ENCODE results near the gene TEX50. TPM values are rescaled to one million over a fixed set of nuclear protein-coding genes. Genes with fewer than 3 reads are reported as not detected.
"Not testable (repeated sequence)": the region's sequence is repeated elsewhere in the genome, so short reads cannot be mapped to it uniquely, and the experiment has no call there.

The TEX50 gene
- total RNA-seq, result not detected
- polyA plus RNA-seq, result not detected
- long read RNA-seq, donor 1, result 0 reads
- long read RNA-seq, donor 2, result 0 reads
- long read RNA-seq, donor 3, result 0 reads

DNA sequence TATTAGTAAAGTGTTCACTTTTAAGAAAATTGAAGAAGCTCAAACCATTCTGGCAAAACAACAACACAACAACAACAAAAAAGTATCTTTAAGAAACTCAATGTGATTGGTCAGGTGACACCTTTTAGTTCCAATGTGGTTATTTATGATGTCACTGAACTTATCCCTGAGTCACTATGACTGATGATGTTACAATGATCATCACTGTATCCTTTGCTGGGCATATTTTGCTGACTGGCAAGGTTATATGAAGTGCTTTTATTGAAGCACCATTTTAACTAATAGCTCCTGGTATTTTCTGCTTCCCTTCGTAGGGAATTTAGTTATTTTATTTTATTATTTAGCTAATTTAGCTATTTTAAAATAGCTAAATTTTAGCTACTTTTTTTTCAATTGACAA lies at the start of gene TEX50:
Gene TEX50, plus strand, starts transcription at position 223 of the 400 bp plus-strand sequence. CDS start 184 bp downstream, outside the sequence.
- DNase-seq, result no peak
- intact Hi-C loops (cut with DNase I), result no loop called here
- Histone ChIP-seq H3K4me3 (no peak within 1 kb of the TSS), H3K4me1 (peaks cover 0 to 10% (median 0%) of the 10 kb centered on the region in 9 donors), H3K9me3 (peaks cover 0 to 20% (median 0%) of the 10 kb centered on the region in 11 donors), H3K36me3 (no peaks in the 10 kb centered on the region), H3K27ac (no peak within 1 kb of the TSS), H3K27me3 (no peaks in the 10 kb centered on the region)
- TF ChIP-seq, protein P1, sequence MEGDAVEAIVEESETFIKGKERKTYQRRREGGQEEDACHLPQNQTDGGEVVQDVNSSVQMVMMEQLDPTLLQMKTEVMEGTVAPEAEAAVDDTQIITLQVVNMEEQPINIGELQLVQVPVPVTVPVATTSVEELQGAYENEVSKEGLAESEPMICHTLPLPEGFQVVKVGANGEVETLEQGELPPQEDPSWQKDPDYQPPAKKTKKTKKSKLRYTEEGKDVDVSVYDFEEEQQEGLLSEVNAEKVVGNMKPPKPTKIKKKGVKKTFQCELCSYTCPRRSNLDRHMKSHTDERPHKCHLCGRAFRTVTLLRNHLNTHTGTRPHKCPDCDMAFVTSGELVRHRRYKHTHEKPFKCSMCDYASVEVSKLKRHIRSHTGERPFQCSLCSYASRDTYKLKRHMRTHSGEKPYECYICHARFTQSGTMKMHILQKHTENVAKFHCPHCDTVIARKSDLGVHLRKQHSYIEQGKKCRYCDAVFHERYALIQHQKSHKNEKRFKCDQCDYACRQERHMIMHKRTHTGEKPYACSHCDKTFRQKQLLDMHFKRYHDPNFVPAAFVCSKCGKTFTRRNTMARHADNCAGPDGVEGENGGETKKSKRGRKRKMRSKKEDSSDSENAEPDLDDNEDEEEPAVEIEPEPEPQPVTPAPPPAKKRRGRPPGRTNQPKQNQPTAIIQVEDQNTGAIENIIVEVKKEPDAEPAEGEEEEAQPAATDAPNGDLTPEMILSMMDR (IDR thresholded peaks at IDR 0.05), result no peak
- 90 to 94% methylated on average over 1 of the region's 1 CpG for WGBS, 2 donors
- no peak for ATAC-seq

DNA sequence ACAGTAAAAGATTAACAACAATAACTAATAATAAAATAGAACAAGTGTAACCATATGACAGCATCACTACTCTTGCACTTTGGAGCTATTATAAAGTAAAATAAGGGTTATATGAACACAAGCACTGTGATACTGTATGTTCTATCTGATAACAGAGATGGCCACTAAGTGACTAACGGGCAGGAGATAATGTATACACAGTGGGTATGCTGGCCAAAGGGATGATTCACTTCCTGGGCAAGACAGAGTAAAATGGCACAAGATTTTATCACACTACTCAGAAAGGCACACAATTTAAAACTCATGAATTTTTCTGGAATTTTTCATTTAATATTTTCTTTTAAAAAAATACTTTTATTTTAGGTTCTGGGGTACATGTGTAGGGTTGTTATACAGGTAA lies 44.6 kb upstream of the TEX50 start:
- ATAC-seq (no peak), DNase-seq (no peak)
- Histone ChIP-seq H3K36me3 (no peaks in the 10 kb centered on the region), H3K27me3 (no peaks in the 10 kb centered on the region), H3K4me3 (no peak overlapping the region), H3K9me3 (peaks cover 0 to 6% (median 0%) of the 10 kb centered on the region in 11 donors), H3K27ac (no peak overlapping the region), H3K4me1 (no peaks in the 10 kb centered on the region)
- WGBS, 2 donors, result 42 to 52% methylated on average over 1 of the region's 1 CpG
- TF ChIP-seq, protein P1 (IDR thresholded peaks at IDR 0.05), result no peak
- intact Hi-C loops (cut with DNase I), result no loop called here

- H3K9me3 ChIP-seq; H3K4me3 ChIP-seq; H3K27me3 ChIP-seq; H3K36me3 ChIP-seq; intact Hi-C loops (cut with DNase I); DNase-seq; ATAC-seq; H3K27ac ChIP-seq; H3K4me1 ChIP-seq: not testable (repeated sequence)
- 83 to 86% methylated on average over 5 of the region's 5 CpGs for WGBS, 2 donors
These were observed 44.0 kb upstream of the TEX50 start for GRCh38 chr1:173591138-173591537.

GRCh38 chr1:173596097-173596825 lies 38.9 kb upstream of the TEX50 start:
- Histone ChIP-seq H3K4me1 (no peaks in the 10 kb centered on the region), H3K4me3 (no peak overlapping the region), H3K27ac (no peak overlapping the region), H3K27me3 (no peaks in the 10 kb centered on the region), H3K36me3 (no peaks in the 10 kb centered on the region), H3K9me3 (peaks cover 0 to 24% (median 2%) of the 10 kb centered on the region in 11 donors)
- intact Hi-C loops (cut with DNase I), result no loop called here
- TF ChIP-seq, protein P1 (IDR thresholded peaks at IDR 0.05), result no peak
- DNase-seq, result no peak
- no peak for ATAC-seq
- WGBS, 2 donors, result 94 to 95% methylated on average over 3 of the region's 3 CpGs

DNA sequence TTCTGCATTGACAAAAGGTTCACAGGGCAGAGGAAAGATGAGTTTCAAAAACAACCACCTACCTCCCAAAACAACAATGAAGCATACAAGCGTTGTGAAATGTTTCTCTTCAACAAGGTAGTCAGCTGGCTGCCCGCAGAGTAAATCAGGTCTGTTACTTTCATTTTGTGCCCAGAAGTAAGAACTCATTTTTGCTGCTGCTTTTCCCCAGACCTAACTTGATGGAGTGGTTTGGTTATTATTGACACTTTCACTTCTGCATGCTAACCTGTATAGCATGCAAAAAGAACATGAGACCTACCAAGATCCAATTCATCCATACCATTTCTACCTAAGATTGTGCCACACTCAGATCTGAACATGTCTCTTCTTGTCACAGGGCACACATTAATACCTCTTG lies 33.5 kb upstream of the TEX50 start:
- TF ChIP-seq, protein P1 (IDR thresholded peaks at IDR 0.05), result no peak

More for the DNA sequence above, 33.5 kb upstream of the TEX50 start:
- Histone ChIP-seq H3K27me3 (no peaks in the 10 kb centered on the region), H3K9me3 (peaks cover 0 to 9% (median 0%) of the 10 kb centered on the region in 11 donors), H3K4me3 (no peak overlapping the region), H3K4me1 (peaks cover 0 to 15% (median 3%) of the 10 kb centered on the region in 9 donors), H3K36me3 (no peaks in the 10 kb centered on the region), H3K27ac (no peak overlapping the region)
- no peak for DNase-seq
- 95 to 99% methylated on average over 2 of the region's 2 CpGs for WGBS, 2 donors
- intact Hi-C loops (cut with DNase I), result no loop called here
- ATAC-seq, result no peak

Data from heart right ventricle (tissue), 16 donors.